ENCODE results near the gene RPS21.

RPS21 gene

DNA sequence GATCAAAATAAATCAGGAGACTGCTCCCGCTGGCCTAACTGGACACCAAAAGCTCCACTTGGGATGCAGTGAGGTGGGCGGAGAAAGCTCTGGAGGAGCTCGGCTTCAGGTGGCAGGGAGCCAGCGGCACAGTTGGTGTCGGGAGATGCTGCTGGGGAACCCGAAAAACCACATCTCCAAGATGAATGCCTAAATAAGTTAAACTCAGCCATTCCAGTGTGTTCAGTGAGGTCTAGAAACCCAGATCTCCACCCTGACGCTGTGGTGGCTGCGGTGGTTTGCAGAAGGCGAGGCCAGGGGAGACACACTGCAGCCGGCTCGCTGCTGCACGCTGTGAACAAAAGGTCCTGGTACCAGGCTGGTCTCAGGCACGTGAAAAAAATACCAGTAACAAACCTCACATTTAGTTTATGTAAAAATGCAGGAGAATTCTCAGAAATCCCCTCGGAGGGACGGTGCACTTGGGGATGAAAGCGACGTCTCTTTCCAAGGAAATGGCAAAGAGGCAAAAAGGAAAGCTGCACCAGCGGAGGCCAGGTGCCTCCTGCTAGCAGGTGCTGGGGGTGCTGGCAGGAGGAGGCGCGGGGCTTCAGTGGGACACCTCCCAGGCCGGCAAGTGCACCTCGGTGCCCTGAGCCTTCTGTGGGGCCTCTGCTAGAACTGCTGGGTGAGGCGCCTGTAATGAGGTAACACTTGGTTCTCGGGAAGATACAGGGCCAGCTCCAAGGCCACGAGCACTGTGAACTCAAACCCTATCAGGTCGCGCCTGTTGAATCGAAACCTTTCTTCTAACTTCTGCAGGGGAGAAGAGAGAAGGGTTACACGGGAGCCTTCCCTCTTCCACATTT lies 3.6 kb downstream of the RPS21 start:
- DNase-seq = no peak
- in situ Hi-C loops (cut with HindIII; ENCODE audit: low pct_ligation_motif_present, low pct_unique_long_range_greater_than_20kb, low sequenced_read_pairs) = no loop called here

DNA sequence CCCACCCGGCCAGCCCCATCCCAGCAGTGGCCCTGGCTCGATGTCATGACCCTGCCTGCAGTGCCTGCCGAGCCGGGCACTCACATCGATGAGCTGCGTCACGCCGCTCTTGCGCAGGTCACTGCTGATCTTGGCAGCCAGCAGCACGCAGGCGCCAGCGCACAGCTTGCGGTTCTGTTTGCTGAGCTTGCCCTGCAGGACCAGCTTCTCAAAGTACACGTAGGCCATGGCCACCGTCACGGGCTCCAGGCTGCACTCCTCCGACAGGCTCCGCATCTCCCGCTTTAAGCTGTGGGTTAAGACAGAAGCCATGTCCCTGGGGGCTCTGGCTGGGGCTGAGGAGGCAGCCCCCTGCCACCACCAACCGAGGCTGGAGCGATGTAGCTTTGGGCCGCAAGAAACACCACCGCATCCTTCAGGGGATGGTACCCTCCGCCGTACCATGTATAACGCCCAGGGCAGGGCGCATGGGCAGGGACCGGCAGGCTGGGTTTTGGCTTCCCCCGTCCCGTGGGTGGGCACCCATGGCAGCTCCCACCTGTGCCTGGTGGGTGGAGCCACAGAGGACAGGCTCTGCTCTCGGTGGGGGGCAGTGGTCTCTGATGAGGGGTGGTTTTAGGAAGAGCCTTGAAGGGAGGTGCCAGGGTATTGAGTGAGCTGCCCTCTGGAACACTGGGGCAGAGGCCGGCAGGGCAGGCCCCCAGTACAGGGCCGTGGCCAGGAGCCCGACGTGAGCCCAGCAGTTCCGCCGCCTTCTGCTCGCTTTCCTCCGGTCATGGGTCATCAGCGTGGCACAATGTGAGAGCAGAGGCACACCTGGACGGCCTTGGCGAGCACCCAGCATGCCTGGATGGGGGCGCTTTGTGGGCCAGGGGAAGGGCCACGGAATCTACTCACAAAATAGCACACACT lies 4.5 kb downstream of the RPS21 start:
- in situ Hi-C loops (cut with HindIII; ENCODE audit: low pct_ligation_motif_present, low pct_unique_long_range_greater_than_20kb, low sequenced_read_pairs) = no loop called here
- no peak for DNase-seq

DNA sequence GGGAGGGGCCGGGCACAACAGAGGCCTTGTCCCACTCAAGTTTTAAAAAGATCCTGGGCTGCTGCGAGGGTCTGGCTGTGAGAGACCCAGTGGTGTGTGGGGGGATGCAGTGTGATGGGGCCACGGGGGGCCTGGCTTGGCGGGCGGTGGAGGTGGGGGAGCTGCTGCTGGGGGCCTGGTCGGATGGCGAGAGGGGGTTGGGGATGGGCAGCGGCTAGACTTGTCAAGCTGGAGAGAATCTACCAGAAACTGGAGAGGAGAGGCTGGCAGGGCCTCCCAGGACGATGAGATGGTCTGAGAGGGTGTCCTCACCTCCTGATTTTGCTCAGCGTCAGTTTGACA lies 5.1 kb downstream of the RPS21 start:
- no peak for DNase-seq
- in situ Hi-C loops (cut with HindIII; ENCODE audit: low pct_ligation_motif_present, low pct_unique_long_range_greater_than_20kb, low sequenced_read_pairs) = no loop called here

DNA sequence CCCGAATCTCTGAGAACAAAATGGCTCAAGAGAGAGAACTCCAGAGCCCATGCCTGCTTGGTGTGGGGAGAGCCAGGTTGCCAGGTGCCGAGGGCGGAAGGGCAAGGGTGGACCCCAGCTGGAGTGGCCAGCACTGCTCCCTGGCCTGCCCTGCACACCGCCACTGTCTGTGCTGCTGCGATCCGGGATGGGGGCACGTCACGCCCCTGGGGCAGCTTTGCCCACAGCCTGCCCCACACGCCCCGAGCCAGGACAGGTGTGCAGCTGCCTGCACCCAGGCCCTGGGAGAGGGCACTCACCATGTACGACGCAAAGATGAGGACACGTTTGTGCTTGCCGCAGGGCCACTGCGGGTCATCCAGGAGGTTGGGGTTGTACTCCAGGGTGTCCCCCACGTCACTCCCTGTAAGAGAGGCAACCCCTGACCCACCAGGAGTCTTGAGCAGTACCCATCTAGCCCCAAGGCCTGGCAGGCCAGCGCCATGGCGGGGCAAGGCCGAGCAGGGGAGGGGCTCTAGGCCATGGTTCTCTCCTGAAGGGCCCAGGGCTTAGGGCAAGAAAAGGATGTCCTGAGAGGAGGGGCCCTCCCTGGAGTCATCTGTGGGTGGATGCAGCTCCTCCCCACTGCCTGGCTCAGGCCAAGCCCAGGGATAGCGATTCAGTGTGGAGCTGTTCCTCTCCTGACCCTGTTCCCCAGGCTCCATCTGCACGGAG lies 5.9 kb downstream of the RPS21 start:
- in situ Hi-C loops (cut with HindIII; ENCODE audit: low pct_ligation_motif_present, low pct_unique_long_range_greater_than_20kb, low sequenced_read_pairs) = no loop called here
- no peak for DNase-seq

DNA sequence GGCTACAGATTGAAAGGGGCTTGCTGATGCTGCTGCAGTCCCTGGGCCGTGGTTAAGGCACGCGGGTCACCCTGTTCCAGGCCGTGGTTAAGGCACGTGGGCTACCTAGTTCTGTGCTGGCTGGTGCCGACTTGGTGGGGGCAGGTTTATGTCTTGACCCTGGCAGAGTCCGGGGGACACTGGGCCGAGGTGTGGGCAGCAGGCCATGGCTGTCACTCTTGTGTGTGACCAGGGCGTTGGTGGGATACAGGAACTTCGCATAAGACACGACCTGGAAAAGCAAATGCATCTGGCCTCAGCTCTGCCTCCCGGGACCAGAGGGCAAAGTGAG lies 6.4 kb downstream of the RPS21 start:
- in situ Hi-C loops (cut with HindIII; ENCODE audit: low pct_ligation_motif_present, low pct_unique_long_range_greater_than_20kb, low sequenced_read_pairs) = no loop called here
- no peak for DNase-seq

DNA sequence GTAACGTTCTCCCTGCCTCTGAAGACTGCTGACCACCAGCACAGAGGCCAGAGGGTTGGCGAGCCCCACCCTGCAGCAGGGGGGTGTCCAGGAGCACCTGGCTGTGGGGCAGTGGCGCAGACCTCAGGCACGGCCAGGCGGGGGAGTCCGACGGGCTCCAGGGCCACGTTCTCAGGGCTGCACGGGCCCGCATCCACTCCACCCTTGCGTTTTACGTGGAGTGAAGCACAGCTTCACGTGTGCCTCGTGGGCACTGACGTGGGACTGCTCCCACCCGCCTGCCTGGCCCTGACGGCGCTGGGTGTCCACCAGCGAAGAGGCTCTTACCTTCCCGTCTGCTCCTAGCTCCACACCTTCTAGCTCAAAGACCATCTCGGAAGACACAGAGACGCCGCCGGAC lies 6.9 kb downstream of the RPS21 start:
- in situ Hi-C loops (cut with HindIII; ENCODE audit: low pct_ligation_motif_present, low pct_unique_long_range_greater_than_20kb, low sequenced_read_pairs) = no loop called here
- no peak for DNase-seq

DNA sequence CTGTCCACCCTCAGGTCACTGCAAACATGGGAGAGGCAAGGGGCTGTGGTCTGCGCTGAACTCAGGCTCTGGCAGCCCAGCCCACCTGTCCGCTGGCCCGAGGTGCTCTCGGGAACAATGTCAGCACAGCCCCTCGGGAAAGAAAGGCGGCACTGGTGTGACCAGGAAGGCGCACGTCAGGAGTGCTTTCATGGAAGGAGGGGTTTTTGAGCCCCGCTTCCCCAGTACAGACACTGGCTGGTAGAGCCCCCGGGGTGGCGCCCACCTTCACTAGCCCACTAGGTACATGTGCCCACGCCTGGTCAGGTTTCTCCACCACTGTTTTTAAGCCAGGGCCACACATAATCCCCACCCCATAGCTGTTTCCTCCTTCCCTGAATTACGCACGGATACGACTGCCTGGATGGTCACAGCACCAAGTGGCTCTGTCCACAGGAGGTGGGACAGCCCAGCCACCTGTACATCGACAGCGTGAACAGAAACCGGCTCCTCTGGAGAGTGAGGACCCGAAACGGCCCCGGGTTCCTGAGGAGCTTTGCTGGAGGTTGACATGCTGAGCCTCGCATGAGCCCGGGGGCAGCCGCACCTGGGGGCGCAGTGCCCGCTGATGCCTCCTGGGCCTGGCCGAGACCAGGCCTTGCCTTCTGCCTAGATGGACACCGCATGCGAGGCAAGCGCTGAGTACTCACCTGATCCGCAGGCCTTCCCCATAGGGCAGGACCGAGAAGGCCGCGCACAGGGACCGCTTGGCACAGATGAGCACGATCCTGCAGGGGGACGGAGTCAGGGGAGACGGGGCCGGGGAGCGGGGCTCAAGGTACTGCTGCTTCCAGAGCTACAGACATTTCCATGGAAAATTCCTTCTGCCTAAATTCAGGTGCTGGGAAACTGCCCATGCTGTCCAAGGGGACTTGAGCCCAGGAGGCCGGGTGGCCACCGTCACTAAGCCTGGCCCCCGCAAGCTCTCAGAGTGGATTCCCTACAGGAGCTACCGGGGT lies 7.6 kb downstream of the RPS21 start:
- in situ Hi-C loops (cut with HindIII; ENCODE audit: low pct_ligation_motif_present, low pct_unique_long_range_greater_than_20kb, low sequenced_read_pairs) = no loop called here
- no peak for DNase-seq

DNA sequence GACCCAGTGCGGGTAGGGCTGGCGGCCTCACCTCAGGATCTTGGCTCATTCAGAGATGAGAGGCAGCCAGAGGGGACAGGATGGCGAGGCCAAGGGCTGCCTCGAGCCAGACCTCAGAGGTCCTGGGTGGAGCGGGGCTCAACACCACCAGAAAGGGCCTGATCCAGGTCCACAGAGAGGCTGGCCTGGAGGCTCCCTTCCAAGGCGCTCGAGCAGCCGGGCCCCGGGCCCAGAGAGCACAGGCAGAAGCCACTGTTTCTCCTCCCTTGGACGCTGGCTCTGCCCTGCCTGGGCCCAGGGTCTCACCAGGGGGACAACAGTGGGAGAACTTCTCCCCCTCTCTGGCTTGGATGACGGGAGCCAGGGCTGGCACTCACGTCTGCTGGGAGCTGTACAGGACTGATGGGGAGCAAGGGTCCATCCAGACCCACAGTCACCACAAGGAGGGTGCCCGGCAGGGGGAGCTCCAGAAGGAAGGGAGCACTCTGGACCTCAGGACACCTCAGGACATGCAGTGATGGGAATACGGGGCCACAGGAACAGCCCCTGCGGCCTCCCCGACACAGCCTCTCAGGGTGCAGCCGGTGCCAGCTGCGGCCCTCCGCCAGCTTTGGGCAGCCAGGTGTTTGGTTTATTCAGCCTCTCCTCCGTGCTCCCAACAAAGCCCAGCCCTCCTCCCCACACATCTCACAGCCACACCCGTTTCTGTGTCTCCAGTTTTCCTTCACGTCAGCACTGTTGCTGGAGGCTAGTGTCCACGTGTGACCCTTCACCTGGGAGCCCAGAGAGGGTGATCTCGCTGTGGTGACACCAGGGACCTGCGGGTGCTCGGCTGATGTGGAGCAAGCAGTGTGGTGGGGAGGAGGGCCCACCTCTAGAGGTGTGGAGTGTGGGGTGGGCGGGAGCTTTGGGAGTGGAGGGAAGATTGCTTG lies 8.7 kb downstream of the RPS21 start:
- no peak for DNase-seq
- in situ Hi-C loops (cut with HindIII; ENCODE audit: low pct_ligation_motif_present, low pct_unique_long_range_greater_than_20kb, low sequenced_read_pairs) = no loop called here

DNA sequence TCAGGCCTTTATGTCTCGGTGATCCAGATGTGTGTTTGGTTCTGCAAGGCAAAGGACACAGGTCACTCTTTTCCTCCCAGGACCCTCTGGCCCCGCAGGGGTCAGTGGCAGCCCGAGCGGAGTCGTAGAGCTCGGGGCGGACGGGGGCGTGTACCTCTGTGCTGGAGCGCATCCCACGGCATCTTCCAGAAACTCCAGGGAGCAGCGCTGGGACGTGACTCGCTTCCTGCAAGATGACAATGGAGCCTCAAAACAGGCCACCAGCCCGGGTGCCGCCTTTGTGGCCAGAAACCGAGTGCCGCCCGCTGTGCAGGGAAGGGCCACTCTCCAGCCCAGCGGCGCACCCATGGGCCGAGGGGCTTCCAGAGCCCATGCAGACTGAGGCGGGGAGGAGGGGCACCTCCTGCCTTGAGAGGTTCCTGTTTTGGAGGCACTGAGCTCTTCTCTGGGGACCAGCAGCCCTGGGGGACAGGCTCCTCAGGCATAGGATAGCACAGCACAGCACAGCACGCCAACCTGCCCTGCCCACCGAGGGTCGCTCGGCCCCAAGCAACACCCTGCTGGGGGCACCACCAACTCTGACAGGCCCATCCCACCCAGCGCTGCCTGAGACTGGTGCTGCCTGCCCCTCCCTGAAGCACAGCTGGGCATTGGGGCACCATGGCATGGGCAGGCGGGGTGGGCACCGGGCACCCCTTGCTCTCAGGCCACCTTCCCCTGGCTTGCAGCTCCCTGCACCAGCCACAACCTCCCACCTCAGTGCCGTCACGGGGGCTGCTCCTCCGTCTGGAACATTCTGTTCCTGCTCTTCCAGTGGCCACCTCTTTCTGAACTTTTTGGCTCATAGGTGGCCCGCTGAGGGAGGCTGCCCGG lies 9.7 kb downstream of the RPS21 start:
- in situ Hi-C loops (cut with HindIII; ENCODE audit: low pct_ligation_motif_present, low pct_unique_long_range_greater_than_20kb, low sequenced_read_pairs) = no loop called here
- DNase-seq = no peak

DNA sequence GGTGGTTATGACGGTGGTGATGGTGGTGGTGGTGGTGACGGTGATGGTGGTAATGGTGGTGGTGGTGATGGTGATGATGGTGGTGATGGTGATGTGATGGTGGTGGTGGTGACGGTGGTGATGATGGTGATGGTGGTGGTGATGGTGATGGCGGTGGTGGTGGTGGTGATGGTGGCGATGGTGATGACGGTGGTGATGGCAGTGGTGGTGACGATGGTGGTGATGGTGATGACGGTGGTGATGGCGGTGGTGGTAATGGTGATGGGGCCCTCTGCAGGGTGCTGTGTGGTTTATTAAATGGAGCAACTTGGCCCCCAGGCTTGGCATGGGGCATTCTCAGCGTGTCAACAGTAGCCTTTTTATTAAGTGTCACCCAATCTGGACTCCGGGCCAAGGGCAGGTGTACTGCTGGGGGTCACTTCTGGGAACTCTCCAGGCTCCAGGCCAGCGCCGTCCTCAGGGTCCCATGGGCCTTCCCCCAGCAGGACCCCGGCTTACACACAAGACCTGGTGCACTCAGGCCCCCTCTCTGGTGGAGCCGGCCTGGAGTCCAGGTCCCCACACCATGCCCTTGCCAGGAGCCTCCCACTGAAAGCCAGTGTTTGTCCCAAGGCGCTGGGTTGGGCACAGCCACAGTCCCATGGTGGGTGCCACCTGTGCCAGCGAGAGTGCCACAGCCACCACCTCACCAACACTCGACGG lies 11.4 kb downstream of the RPS21 start:
- in situ Hi-C loops (cut with HindIII; ENCODE audit: low pct_ligation_motif_present, low pct_unique_long_range_greater_than_20kb, low sequenced_read_pairs) = no loop called here
- no peak for DNase-seq

DNA sequence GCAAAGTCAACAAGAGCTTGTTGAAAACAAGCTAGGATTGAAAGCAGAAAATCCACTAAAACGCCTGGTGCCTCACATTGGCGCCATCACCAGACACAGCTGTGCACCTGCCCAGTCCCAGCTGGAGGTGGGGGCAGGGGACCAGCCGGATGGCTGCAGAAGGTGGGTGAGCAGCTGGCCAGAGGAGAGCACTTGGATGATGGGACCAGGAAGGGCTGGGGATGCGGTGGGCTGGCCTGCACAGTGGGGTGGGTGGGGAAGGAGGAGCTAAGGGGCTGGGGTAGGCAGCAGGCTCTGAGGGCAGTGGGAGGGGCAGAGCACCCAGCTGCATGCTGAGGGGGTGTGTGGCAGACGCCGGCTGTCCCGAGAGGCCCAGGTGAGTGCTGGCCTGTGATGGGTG lies 13.1 kb downstream of the RPS21 start:
- in situ Hi-C loops (cut with HindIII; ENCODE audit: low pct_ligation_motif_present, low pct_unique_long_range_greater_than_20kb, low sequenced_read_pairs) = no loop called here
- DNase-seq = no peak

DNA sequence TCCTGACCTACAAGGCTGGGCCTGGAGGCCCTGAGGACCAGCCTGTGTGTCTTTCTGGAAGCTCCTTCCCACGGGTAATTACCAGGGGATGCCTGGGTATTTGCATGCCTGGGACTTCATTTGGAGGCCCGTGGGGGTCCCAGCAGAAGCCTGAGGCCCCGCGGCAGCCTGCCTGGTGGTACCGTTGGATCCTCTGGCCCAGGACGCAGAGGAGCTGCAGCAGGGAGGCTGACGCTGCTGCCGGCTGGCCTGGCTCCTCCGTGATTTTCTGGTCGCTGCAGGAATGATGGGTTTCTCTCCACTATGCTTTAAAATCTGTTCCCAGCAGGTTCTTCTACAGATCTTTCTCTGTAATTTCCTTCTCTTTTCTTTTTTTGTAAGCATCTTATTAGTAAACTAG lies 13.6 kb downstream of the RPS21 start:
- in situ Hi-C loops (cut with HindIII; ENCODE audit: low pct_ligation_motif_present, low pct_unique_long_range_greater_than_20kb, low sequenced_read_pairs) = no loop called here
- no peak for DNase-seq

DNA sequence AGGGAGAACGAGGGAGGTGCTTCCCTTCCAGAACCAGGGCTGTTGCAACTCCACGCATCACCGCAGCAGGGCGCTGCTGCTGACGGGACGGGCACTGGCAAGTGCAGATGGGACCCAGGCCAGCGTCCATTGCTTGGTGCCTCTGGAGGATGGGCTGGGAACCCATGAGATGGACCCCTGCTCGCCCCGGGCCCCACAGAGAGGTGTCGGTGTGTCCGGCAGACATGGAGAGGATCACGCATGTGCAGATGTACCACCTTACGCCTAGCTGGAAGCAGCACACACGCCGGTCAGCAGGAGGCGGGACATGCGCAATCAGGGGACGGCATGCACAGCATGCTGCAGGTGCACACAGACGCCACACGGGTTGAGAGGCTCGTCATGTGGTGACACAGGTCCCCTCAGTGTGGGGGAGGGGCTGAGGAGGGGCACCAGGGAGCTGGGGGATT lies 14.5 kb downstream of the RPS21 start:
- in situ Hi-C loops (cut with HindIII; ENCODE audit: low pct_ligation_motif_present, low pct_unique_long_range_greater_than_20kb, low sequenced_read_pairs) = no loop called here
- DNase-seq = no peak

DNA sequence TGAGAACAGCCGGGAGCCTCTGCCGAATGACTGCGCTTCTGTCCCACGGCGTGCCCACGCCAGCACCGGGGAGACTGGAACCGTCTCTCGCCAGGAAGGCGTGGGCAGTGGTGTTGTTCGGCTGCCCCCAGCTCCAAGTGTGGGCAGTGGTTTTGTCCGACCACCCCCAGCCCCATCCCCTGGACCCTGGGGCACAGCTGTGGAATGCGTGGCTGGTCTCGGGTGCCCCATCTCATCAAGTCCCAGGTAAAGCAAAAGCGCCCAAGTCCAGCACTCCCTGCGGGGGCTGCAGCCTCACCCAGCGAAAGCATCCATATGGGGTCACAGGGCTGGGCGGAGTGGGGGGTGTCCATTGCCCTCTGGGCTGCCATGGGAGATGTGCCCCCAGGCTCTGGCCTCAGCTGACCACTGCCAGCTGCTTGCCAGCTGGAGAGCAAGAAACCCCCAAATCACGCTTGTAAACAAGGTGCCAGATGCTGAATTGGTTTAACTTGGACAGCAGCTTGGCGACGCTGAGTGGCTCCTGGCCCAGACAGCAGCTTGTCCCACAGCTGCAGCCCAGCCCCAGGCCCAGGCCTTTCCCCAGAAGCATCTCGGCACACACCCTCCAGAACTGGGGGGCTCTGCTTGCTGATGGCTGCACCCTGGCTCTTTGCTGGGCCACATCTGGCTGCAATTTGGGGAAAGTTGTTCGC lies 15.7 kb downstream of the RPS21 start:
- no peak for DNase-seq
- in situ Hi-C loops (cut with HindIII; ENCODE audit: low pct_ligation_motif_present, low pct_unique_long_range_greater_than_20kb, low sequenced_read_pairs) = no loop called here

DNA sequence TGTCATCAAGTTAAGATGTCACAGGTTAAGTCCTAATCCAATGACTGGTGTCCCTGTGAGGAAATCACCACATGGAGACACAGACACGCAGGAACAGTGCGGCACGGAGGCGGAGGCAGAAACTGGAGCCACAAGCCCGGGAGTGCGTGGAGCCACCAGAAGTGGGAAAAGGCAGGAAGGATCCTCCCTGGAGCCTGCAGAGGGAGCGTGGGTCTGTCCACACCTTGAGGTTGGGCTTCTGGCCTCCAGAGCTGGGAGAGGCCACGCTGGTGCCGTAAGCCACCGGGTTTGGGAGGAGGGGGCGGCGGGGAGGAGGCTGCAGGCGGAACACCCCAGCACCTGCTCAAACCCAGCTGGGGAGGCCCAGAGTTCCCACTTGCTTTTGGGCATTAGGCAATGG lies 16.4 kb downstream of the RPS21 start:
- in situ Hi-C loops (cut with HindIII; ENCODE audit: low pct_ligation_motif_present, low pct_unique_long_range_greater_than_20kb, low sequenced_read_pairs) = no loop called here

More for the DNA sequence above, 16.4 kb downstream of the RPS21 start:
- no peak for DNase-seq

Measured in ACHN (cell line).